B cell (primary cell): ENCODE data around the gene CTNNA1. TPM values are rescaled to one million over a fixed set of nuclear protein-coding genes. Genes with fewer than 3 reads are reported as not detected.

ENCODE experiments used
- ATAC-seq: fragments of 200-7000 bp; cut with Tn5 transposase; one replicate; pipeline ENCODE4 v1.10.0; 2021; ENCODE audit warnings: low read depth, mild to moderate bottlenecking, moderate number of reproducible peaks, moderate library complexity
- CTCF ChIA-PET: fragments of 350-600 bp; sonication (Branson Sonifier 250); formaldehyde crosslinking; loops from one replicate; lab custom pipeline; 2021; ENCODE audit warnings: antibody characterized with exemption, inconsistent platforms; lab: Charles Lee
- POLR2A ChIA-PET: fragments of 350-600 bp; sonication (Branson Sonifier 250); formaldehyde crosslinking; loops from one replicate; lab custom pipeline; 2021; ENCODE audit warnings: antibody characterized with exemption; lab: Charles Lee
- DNase-seq: peaks from one replicate; pipeline ENCODE4 v3.0.0; 2013
- H2AFZ ChIP-seq: 2 replicates; pipeline ENCODE4 v1.6.1; 2012; ENCODE audit warnings: mild to moderate bottlenecking, low read depth, low read length; ENCODE audit not compliant: insufficient read depth, poor library complexity, severe bottlenecking
- H3K27ac ChIP-seq, 2 donors: 1 replicate in 1 of 2; 2 replicates in 1 of 2; pipeline ENCODE4 v1.5.1; 2012 to 2013; ENCODE audit warnings: low read length in 2 of 2, mild to moderate bottlenecking in 2 of 2, moderate library complexity in 1 of 2
- H3K27me3 ChIP-seq, 4 experiments: fragments of 200-600 bp in 1 of 4; sonication (generic) in 1 of 4; replicated peaks in 1 of 4; 1 replicate in 2 of 4; 2 replicates in 2 of 4; pipeline versions ENCODE4 v1.6.1 to v1.7.0; 2013 to 2016; ENCODE audit warnings: low read length in 3 of 4, mild to moderate bottlenecking in 2 of 4, mixed read lengths in 1 of 4, moderate library complexity in 1 of 4; ENCODE audit not compliant: insufficient read depth in 4 of 4, control insufficient read depth in 3 of 4; ENCODE audit errors: control extremely low read depth in 1 of 4
- H3K36me3 ChIP-seq, 2 experiments: replicated peaks in 1 of 2; 1 replicate in 1 of 2; 2 replicates in 1 of 2; pipeline versions ENCODE4 v1.6.1 to v1.7.1; 2013; ENCODE audit warnings: low read length in 1 of 2; ENCODE audit not compliant: insufficient read depth in 2 of 2, control insufficient read depth in 1 of 2; ENCODE audit errors: control extremely low read depth in 1 of 2, extremely low read depth in 1 of 2
- H3K4me1 ChIP-seq, 2 donors: fragments of 200-600 bp in 1 of 2; sonication (generic) in 1 of 2; 1 replicate in 1 of 2; 2 replicates in 1 of 2; pipeline versions ENCODE4 v1.5.1 to v1.6.1; 2013 to 2017; ENCODE audit warnings: low read length in 2 of 2; ENCODE audit not compliant: control insufficient read depth in 2 of 2, insufficient read depth in 2 of 2
- H3K4me2 ChIP-seq: replicated peaks from 2 replicates; pipeline ENCODE3; 2012; ENCODE audit warnings: mild to moderate bottlenecking, low read depth, low read length; ENCODE audit not compliant: poor library complexity, severe bottlenecking
- H3K4me3 ChIP-seq, 5 experiments: fragments of 200-600 bp in 1 of 5; sonication (generic) in 1 of 5; 1 replicate in 3 of 5; 2 replicates in 2 of 5; pipeline versions ENCODE4 v1.5.1 to v1.7.0; 2011 to 2016; ENCODE audit warnings: low read length in 4 of 5, mild to moderate bottlenecking in 4 of 5, low read depth in 2 of 5, control low read depth in 1 of 5, moderate library complexity in 1 of 5; ENCODE audit not compliant: insufficient read depth in 1 of 5; ENCODE audit errors: control extremely low read depth in 1 of 5, extremely low read depth in 1 of 5
- H3K79me2 ChIP-seq: fragments of 200-600 bp; sonication (generic); one replicate; pipeline ENCODE4 v1.6.0; 2016; ENCODE audit warnings: low read length; ENCODE audit not compliant: control insufficient read depth, insufficient read depth
- H3K9ac ChIP-seq: fragments of 200-600 bp; sonication (generic); 2 replicates; pipeline ENCODE4 v1.6.1; 2017; ENCODE audit warnings: mild to moderate bottlenecking, low read length, moderate library complexity
- H3K9me3 ChIP-seq, 3 donors: one replicate each; pipeline versions ENCODE4 v1.6.1 to v1.7.1; 2013; ENCODE audit warnings: low read length in 2 of 3; ENCODE audit not compliant: control insufficient read depth in 2 of 3, insufficient read depth in 1 of 3; ENCODE audit errors: control extremely low read depth in 1 of 3
- H4K20me1 ChIP-seq: 2 replicates; pipeline ENCODE4 v1.6.0; 2012; ENCODE audit warnings: mild to moderate bottlenecking, low read length; ENCODE audit not compliant: insufficient read depth, control insufficient read depth, poor library complexity, severe bottlenecking
- H3K27ac Mint-ChIP-seq: one replicate; pipeline ENCODE4 v1.8.0; 2021; ENCODE audit warnings: mixed read lengths
- H3K27me3 Mint-ChIP-seq: one replicate; pipeline ENCODE4 v1.8.0; 2021; ENCODE audit warnings: mixed read lengths
- H3K4me1 Mint-ChIP-seq: one replicate; pipeline ENCODE4 v1.8.0; 2021; ENCODE audit warnings: mixed read lengths
- H3K4me3 Mint-ChIP-seq: one replicate; pipeline ENCODE4 v1.8.0; 2021; ENCODE audit warnings: mixed read lengths
- H3K9me3 Mint-ChIP-seq: one replicate; pipeline ENCODE4 v1.8.0; 2022; ENCODE audit warnings: mixed read lengths; ENCODE audit not compliant: insufficient read depth
- CTCF ChIP-seq: fragments of 200-600 bp; IDR thresholded peaks from one replicate; pipeline ENCODE4 v1.8.0; 2022; ENCODE audit warnings: antibody characterized with exemption, mild to moderate bottlenecking
- EZH2 ChIP-seq: IDR thresholded peaks from 2 replicates; pipeline ENCODE4 v1.6.1; 2012; ENCODE audit warnings: borderline replicate concordance, low read depth, mild to moderate bottlenecking, moderate library complexity, low read length; ENCODE audit not compliant: insufficient read depth, poor library complexity, severe bottlenecking
- WGBS: methylation state at CpG from one replicate; pipeline ENCODE4 v1.1.5; 2013; ENCODE audit warnings: missing lambda C conversion rate; ENCODE audit not compliant: insufficient coverage; 5-methylcytosine and 5-hydroxymethylcytosine counted together
- intact Hi-C: fragments of 100-400 bp; cut with micrococcal nuclease; formaldehyde crosslinking; loops from one replicate; pipeline ENCODE4 v1.10.0; 2022
- polyA plus RNA-seq: library from polyadenylated mRNA; depleted of rRNA; stranded (reverse); fragments of >200 nt; gene quantifications from 2 replicates; pipeline ENCODE4 v1.2.3, GENCODE V29; 2012
- total RNA-seq, 2 donors: library from RNA; stranded (reverse); fragments of 120-200 nt in 1 of 2; gene quantifications; 1 replicate in 1 of 2; 2 replicates in 1 of 2; pipeline versions ENCODE4 v1.2.3 to v1.2.4, GENCODE V29; 2013 to 2022

CTNNA1 gene
- total and polyA plus RNA-seq, 2 donors (not counting 1 experiment from before 2014, with no cell fraction given): 22.7 to 96.0 TPM

- Mint-ChIP-seq H3K27me3 (no peaks in the 10 kb centered on the region), H3K4me1 (peaks cover 3% of the 10 kb centered on the region), H3K27ac (no peak overlapping the region), H3K4me3 (no peak overlapping the region), H3K9me3 (no peaks in the 10 kb centered on the region)
- Histone ChIP-seq H3K36me3 (peaks cover 0 to 14% of the 10 kb centered on the region in 2 experiments), H3K4me2 (no peak overlapping the region), H2AFZ (no peak overlapping the region), H3K9ac (no peak overlapping the region), H3K4me1 (no peaks in the 10 kb centered on the region), H4K20me1 (no peaks in the 10 kb centered on the region), H3K27me3 (no peaks in the 10 kb centered on the region), H3K27ac (no peak overlapping the region), H3K79me2 (no peaks in the 10 kb centered on the region), H3K9me3 (no peaks in the 10 kb centered on the region), H3K4me3 (no peak overlapping the region)
- ChIA-PET CTCF (no interaction called here), POLR2A (no interaction called here)
- DNase-seq: no peak
- no peak for ATAC-seq
- no peak for TF ChIP-seq CTCF
- no peak for TF ChIP-seq EZH2
- intact Hi-C loops: no loop called here
These were observed 78.5 kb downstream of the CTNNA1 start for GRCh38 chr5:138831703-138832102.

- Histone ChIP-seq H3K4me2 (no peak overlapping the region), H3K27me3 (no peaks in the 10 kb centered on the region), H3K9me3 (no peaks in the 10 kb centered on the region), H3K9ac (no peak overlapping the region), H3K36me3 (peaks cover 0 to 12% of the 10 kb centered on the region in 2 experiments), H3K27ac (no peak overlapping the region), H3K4me1 (no peaks in the 10 kb centered on the region), H4K20me1 (no peaks in the 10 kb centered on the region), H3K79me2 (no peaks in the 10 kb centered on the region), H3K4me3 (no peak overlapping the region), H2AFZ (no peak overlapping the region)
- no peak overlapping the region for H3K27ac Mint-ChIP-seq
- H3K4me3 Mint-ChIP-seq: no peak overlapping the region
- POLR2A ChIA-PET: no interaction called here
- WGBS: 40% methylated on average over 1 of the region's 2 CpGs
- H3K27me3 Mint-ChIP-seq: no peaks in the 10 kb centered on the region
- H3K9me3 Mint-ChIP-seq: peaks cover 2% of the 10 kb centered on the region
- CTCF ChIA-PET: no interaction called here
- ATAC-seq (no peak), DNase-seq (no peak)
- peaks cover 3% of the 10 kb centered on the region for H3K4me1 Mint-ChIP-seq
- TF ChIP-seq EZH2 (no peak), CTCF (no peak)
- intact Hi-C loops: no loop called here
These were observed 79.0 kb downstream of the CTNNA1 start for GRCh38 chr5:138832218-138832617.
